ENCODE data around the gene INPP4B. TPM values are rescaled to one million over a fixed set of nuclear protein-coding genes. Genes with fewer than 3 reads are reported as not detected.

The INPP4B gene
- total and polyA plus RNA-seq, 2 of the 4 experiments (the other 2 are of a cell fraction): 1.8 to 14.0 TPM

DNA sequence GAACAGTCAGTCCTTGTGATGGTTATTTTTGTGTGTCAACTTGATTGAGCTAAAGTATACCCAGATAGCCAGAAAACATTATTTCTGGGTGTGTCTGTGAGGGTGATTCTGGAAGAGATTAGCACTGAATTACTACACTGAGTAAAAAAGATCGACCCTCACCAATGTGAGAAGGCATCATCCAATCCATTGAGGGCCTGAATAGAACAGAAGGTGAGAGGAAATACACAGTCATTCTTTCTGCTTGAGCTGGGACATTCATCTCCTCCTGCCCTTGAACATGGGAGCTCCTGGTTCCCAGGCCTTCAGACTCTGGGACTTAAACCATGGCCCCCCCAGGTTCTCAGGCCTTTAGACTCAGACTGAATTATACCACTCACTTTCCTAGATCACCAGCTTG lies 22.3 kb downstream of the INPP4B start:
- no peak overlapping the region for H3K9ac ChIP-seq (ENCODE audit: low read depth, low read length)
- H2BK120ac ChIP-seq (ENCODE audit: low read depth, low read length): no peak overlapping the region
- H3K4me1 ChIP-seq (ENCODE audit: control insufficient read depth, insufficient read depth, low read length): no peaks in the 10 kb centered on the region; the same call in 1 of the 2 replicates
- no peak overlapping the region for H3K27ac ChIP-seq (ENCODE audit: insufficient read depth, low read length)
- no peaks in the 10 kb centered on the region for H3K79me1 ChIP-seq (ENCODE audit: low read depth in 1 of 2, low read length in 2 of 2)
- no peak overlapping the region for H3K23ac ChIP-seq (ENCODE audit: low read depth, low read length)
- no peak overlapping the region for H3K4ac ChIP-seq (ENCODE audit: low read depth, low read length)
- no peaks in the 10 kb centered on the region for H3K36me3 ChIP-seq (ENCODE audit: control insufficient read depth, insufficient read depth, low read length)
- peaks cover 1% of the 10 kb centered on the region; the same call in 1 of the 2 replicates for H3K9me1 ChIP-seq (ENCODE audit: insufficient read depth, low read length)
- H2AK5ac ChIP-seq (ENCODE audit: low read depth, low read length): no peak overlapping the region
- H2BK5ac ChIP-seq (ENCODE audit: low read depth, low read length, poor library complexity, severe bottlenecking): no peak overlapping the region
- no peak overlapping the region for H3K4me2 ChIP-seq (ENCODE audit: low read depth, low read length)
- H3K18ac ChIP-seq (ENCODE audit: low read depth, low read length): no peak overlapping the region
- BruUV-seq (replicated peaks): no TSS peak
- H2BK20ac ChIP-seq (ENCODE audit: low read depth, low read length): no peak overlapping the region
- CTCF ChIA-PET: interaction anchor here (0.6 kb wide), 1 partner anchor 1160 kb away, joined by 3 read pairs; no protein-coding TSS in a partner anchor
- no peak overlapping the region for H4K8ac ChIP-seq (ENCODE audit: low read depth in 2 of 2, low read length in 2 of 2)
- no peak overlapping the region for H4K91ac ChIP-seq (ENCODE audit: insufficient read depth, low read depth, low read length)
- intact Hi-C loops (cut with micrococcal nuclease) (no loop called here), in situ Hi-C loops (cut with MboI; ENCODE audit: low sequenced_read_pairs) (no loop called here), dilution Hi-C loops (cut with HindIII; ENCODE audit: low sequenced_read_pairs, unreplicated experiment) (no loop called here)
- ATAC-seq (ENCODE audit: low read depth): no peak
- DNase-seq: no peak
- no peaks in the 10 kb centered on the region for H4K20me1 ChIP-seq (ENCODE audit: insufficient read depth, low read length)
- H2AK9ac ChIP-seq (replicated peaks; ENCODE audit: low read depth, low read length, poor library complexity): no peak overlapping the region
- POLR2A ChIA-PET (ENCODE audit: unreplicated experiment): no interaction called here
- H4K5ac ChIP-seq (ENCODE audit: low read depth, low read length): no peak overlapping the region
- no peak overlapping the region for H2AFZ ChIP-seq (replicated peaks; ENCODE audit: low read length, poor library complexity)
- H3K14ac ChIP-seq (replicated peaks; ENCODE audit: low read depth, low read length): no peak overlapping the region
- no CpG with 5 or more reads among the region's 1 CpG for WGBS, 2 experiments (ENCODE audit: extremely low coverage in 2 of 2, insufficient read length in 1 of 2)
- H2BK15ac ChIP-seq (ENCODE audit: low read depth, low read length): no peak overlapping the region
- H3K56ac ChIP-seq (ENCODE audit: extremely low read depth, insufficient read depth, low read length): no peak overlapping the region
- no peak overlapping the region for H3K4me3 ChIP-seq (ENCODE audit: insufficient read depth, low read depth, low read length)
- no peak for TF ChIP-seq RFX5 (IDR thresholded peaks at IDR 0.05; ENCODE audit: low read depth, low read length)
- no peak for TF ChIP-seq BHLHE40 (IDR thresholded peaks at IDR 0.05; ENCODE audit: low read depth, low read length)
- TF ChIP-seq POLR2A (IDR thresholded peaks at IDR 0.05; ENCODE audit: low read depth, low read length): no peak
- TF ChIP-seq FOS (IDR thresholded peaks at IDR 0.05; ENCODE audit: low read depth, low read length): no peak
- TF ChIP-seq SMC3 (IDR thresholded peaks at IDR 0.05; ENCODE audit: low read depth, low read length): no peak
- no peak for TF ChIP-seq MAZ (IDR thresholded peaks at IDR 0.05; ENCODE audit: borderline replicate concordance, low read depth, low read length)
- TF ChIP-seq RCOR1 (IDR thresholded peaks at IDR 0.05; ENCODE audit: insufficient replicate concordance, low read length): no peak
- no peak for TF ChIP-seq MAFK (IDR thresholded peaks at IDR 0.05; ENCODE audit: low read depth, low read length)
- TF ChIP-seq CEBPB (IDR thresholded peaks at IDR 0.05; ENCODE audit: low read depth, low read length): no peak
- TF ChIP-seq NFE2L2 (IDR thresholded peaks at IDR 0.05; ENCODE audit: low read depth, low read length): no peak
- no peak for TF ChIP-seq CHD1 (IDR thresholded peaks at IDR 0.05; ENCODE audit: low read depth, low read length)
- no peak for TF ChIP-seq MXI1 (IDR thresholded peaks at IDR 0.05; ENCODE audit: borderline replicate concordance, low read depth, low read length)
- TF ChIP-seq RAD21 (IDR thresholded peaks at IDR 0.05; ENCODE audit: low read length): no peak
- H3K9me3 ChIP-seq (ENCODE audit: control insufficient read depth, insufficient read depth, low read length): no peaks in the 10 kb centered on the region
- no peaks in the 10 kb centered on the region for H3K27me3 ChIP-seq (ENCODE audit: control insufficient read depth, insufficient read depth, low read length)
